T-helper 2 cell treated with Interferon-gamma antibody and Interleukin-4, amounts not matched to agents 5 μg/mL and 100 μg/mL, for 36 hours (primary cell): Measurements from ENCODE around the gene LCE5A.
A peak's percentile ranks its signal among the peaks of the same experiment; 100 is the strongest.
"Not testable (repeated sequence)": the region's sequence is repeated elsewhere in the genome, so short reads cannot be mapped to it uniquely, and the experiment has no call there.

Experiments
- DNase-seq: peaks from one replicate; pipeline ENCODE4 v3.0.0; 2021; ENCODE audit warnings: low spot score
- H3K27ac Mint-ChIP-seq: one replicate; pipeline ENCODE4 v1.8.0; 2021; ENCODE audit warnings: mild to moderate bottlenecking, mixed read lengths
- H3K27me3 Mint-ChIP-seq: one replicate; pipeline ENCODE4 v1.8.0; 2021; ENCODE audit warnings: low read depth, mixed read lengths
- H3K36me3 Mint-ChIP-seq: one replicate; pipeline ENCODE4 v1.8.0; 2021; ENCODE audit warnings: low read depth, mixed read lengths
- H3K4me1 Mint-ChIP-seq: one replicate; pipeline ENCODE4 v1.8.0; 2021; ENCODE audit warnings: low read depth, mixed read lengths
- H3K4me3 Mint-ChIP-seq: one replicate; pipeline ENCODE4 v1.8.0; 2022; ENCODE audit warnings: mild to moderate bottlenecking, moderate library complexity, mixed read lengths
- H3K9me3 Mint-ChIP-seq: one replicate; pipeline ENCODE4 v1.8.0; 2021; ENCODE audit warnings: mixed read lengths

LCE5A gene, protein sequence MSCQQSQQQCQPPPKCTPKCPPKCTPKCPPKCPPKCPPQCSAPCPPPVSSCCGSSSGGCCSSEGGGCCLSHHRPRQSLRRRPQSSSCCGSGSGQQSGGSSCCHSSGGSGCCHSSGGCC

GRCh38 chr1:152510503-152510902 is at the start of gene LCE5A:
Gene LCE5A (plus strand): TSS chr1:152510803. CDS start chr1:152511535, 732 bp downstream.
- Mint-ChIP-seq H3K36me3 (no peaks in the 10 kb centered on the region), H3K9me3 (no peaks in the 10 kb centered on the region), H3K4me3 (no peak within 1 kb of the TSS), H3K4me1 (no peaks in the 10 kb centered on the region), H3K27me3 (peaks cover 34% of the 10 kb centered on the region), H3K27ac (no peak within 1 kb of the TSS)
- no peak for DNase-seq

DNA sequence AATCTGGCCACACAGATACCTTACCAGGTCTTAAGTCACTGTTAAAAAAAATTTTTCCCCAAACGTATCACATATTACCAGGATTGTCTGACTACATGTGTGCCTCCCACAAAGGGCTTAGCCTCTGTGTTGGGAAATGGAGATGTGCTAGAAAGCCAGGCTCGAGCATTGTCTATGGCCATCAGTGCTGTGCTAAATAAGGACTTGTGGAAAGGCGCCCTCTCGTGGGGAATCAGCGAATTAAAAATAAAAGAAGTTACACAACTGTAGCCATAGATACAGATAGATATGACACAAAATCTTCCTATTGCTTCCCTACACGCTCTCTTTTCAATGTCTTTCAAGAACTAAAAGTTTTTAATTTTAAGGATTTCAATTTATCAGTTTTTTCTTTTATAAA is 49.1 kb upstream of the LCE5A start:
- Mint-ChIP-seq H3K9me3 (peaks cover 5% of the 10 kb centered on the region), H3K36me3 (no peaks in the 10 kb centered on the region), H3K27me3 (peaks cover 11% of the 10 kb centered on the region), H3K27ac (no peak overlapping the region), H3K4me3 (peak overlapping the region; percentile 56), H3K4me1 (peaks cover 23% of the 10 kb centered on the region)
- peak; percentile 25 for DNase-seq

GRCh38 chr1:152462636-152463035 is 48.0 kb upstream of the LCE5A start:
- Mint-ChIP-seq H3K27me3 (peaks cover 14% of the 10 kb centered on the region), H3K4me3 (no peak overlapping the region), H3K9me3 (peaks cover 5% of the 10 kb centered on the region), H3K27ac (no peak overlapping the region), H3K4me1 (peaks cover 23% of the 10 kb centered on the region), H3K36me3 (no peaks in the 10 kb centered on the region)
- DNase-seq = no peak

DNA sequence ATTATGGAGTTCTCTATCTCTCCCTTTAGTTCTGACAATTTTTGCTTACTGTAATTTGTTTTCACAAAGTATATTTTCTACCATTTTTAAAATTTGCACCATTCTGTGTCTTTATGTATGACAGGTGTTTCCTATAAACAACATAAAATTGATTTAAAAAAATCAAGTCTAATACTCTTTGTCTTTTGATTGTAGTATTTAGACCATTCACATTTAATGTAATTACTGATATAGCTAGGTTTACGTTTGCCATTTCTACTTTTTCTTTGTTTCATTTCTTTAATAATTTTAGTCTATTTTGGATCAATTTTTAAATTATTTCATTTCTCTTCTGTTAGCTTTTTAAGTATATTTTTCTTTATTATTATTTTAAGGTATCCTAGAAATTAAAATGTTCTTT is 44.4 kb upstream of the LCE5A start:
- Mint-ChIP-seq H3K36me3 (no peaks in the 10 kb centered on the region), H3K4me3 (no peak overlapping the region), H3K27me3 (peaks cover 23% of the 10 kb centered on the region), H3K9me3 (peaks cover 5% of the 10 kb centered on the region), H3K4me1 (peaks cover 3% of the 10 kb centered on the region), H3K27ac (no peak overlapping the region)
- DNase-seq = no peak

DNA sequence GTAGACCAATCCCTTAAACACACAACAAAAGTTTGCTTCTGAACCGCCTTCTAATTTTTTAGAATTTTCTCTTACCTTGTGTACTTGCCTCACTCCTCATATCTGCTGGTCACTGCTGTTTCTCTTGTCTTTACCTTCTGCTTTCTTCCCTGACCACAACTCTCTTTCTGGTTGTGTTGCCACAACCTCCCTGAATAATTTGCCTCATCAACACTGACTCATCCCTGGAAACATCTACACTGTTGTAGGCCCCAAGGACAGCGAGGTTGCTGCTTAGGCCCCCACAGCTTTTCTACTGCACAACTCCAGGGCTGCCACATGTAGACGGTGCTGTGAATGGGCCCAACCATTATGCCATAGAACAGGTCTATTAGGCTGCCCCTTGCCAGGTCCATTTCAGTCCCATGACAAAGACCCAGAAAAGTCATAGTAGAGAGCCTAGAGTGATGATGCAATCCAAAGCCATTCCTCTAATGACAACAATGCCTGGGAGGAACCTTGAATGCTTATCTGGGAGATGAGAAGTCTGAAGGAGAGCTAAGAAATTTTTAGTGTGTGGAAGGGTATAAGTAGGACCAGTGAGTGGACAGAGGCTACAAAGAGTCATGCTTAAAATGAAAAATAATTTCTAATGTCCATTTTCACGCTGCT is 36.6 kb upstream of the LCE5A start:
- H3K9me3 Mint-ChIP-seq = peaks cover 49% of the 10 kb centered on the region

GRCh38 chr1:152479792-152480595 is 30.6 kb upstream of the LCE5A start:
- Mint-ChIP-seq H3K27me3 (peaks cover 5% of the 10 kb centered on the region), H3K4me3 (no peak overlapping the region), H3K9me3 (peaks cover 39% of the 10 kb centered on the region), H3K36me3 (no peaks in the 10 kb centered on the region), H3K27ac (no peak overlapping the region), H3K4me1 (peaks cover 6% of the 10 kb centered on the region)
- peak; percentile 21 for DNase-seq

More for the DNA sequence above, 36.6 kb upstream of the LCE5A start:
- DNase-seq = no peak
- Mint-ChIP-seq H3K4me1 (no peaks in the 10 kb centered on the region), H3K27me3 (peaks cover 5% of the 10 kb centered on the region), H3K4me3 (no peak overlapping the region), H3K36me3 (no peaks in the 10 kb centered on the region), H3K27ac (no peak overlapping the region)

DNA sequence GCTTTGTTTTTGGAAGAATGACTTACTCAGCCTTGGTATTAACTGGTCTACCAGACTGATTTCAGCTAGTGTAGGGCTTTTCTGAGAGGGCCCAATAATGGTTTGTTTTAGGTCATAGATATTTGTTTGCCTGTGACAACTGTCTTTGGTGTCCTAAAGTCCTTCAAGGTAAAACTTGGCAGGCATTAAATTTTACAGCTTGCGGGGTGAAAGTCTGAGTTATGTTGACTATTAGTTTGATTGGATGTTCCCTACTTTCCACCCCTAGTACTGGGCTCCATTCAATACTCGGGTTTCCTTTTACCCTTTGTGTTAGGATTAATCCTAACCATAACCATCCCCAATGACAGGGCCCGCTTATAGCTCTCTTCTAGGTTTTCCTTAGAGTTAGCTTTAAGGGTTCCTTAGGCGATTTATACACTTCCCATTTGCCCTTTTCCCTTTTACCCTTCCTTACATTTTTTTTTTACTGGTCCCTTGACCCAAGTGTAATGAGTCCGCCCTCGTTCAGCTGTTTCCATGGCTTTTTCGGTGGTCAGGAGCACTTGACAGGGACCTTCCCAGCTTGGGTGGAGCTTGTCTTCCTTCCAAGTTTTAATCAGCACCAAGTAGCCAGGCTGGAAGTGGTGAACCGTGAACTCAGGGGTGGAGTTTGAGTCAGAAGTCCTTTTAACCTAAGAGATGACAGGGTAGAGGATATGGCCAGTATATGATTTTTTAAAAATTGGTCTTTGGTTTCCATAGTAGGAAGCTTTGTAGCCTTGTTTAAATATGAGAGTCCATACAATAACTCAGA is 28.5 kb upstream of the LCE5A start:
- Mint-ChIP-seq H3K9me3 (peaks cover 19% of the 10 kb centered on the region), H3K4me1 (peaks cover 6% of the 10 kb centered on the region)

DNA sequence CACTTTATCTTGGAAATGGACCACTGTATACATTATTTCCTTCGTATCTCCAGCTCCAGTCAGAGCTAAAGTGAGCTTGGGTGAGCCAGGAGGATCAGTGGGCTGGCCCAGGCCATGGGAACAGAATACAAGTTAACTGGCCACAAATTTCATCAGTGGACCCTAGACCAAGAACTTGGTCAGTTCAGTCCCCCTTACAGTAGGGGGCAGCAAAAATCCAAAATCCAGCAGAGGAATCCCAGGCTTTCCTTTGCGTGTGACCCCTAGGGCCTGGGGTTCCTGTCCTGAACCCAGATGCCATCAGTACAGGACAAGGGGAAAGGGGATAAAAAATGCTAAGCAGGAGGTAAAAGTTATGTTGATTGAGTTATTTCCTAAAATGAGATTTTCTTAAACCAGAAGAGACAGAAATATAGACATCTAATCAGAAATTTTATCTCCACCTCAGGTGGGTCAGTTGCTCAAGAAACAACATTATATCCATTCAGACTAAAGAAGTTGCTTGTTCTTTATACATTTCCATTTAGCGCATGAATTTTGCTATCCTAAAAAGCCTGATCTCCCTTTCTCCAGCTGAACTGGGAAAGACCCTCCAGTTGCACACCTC is 24.1 kb upstream of the LCE5A start:
- H3K4me1 Mint-ChIP-seq = peaks cover 4% of the 10 kb centered on the region

More for the DNA sequence above, 28.5 kb upstream of the LCE5A start:
- Mint-ChIP-seq H3K36me3 (no peaks in the 10 kb centered on the region), H3K27ac (no peak overlapping the region), H3K27me3 (peaks cover 5% of the 10 kb centered on the region), H3K4me3 (no peak overlapping the region)
- no peak for DNase-seq

DNA sequence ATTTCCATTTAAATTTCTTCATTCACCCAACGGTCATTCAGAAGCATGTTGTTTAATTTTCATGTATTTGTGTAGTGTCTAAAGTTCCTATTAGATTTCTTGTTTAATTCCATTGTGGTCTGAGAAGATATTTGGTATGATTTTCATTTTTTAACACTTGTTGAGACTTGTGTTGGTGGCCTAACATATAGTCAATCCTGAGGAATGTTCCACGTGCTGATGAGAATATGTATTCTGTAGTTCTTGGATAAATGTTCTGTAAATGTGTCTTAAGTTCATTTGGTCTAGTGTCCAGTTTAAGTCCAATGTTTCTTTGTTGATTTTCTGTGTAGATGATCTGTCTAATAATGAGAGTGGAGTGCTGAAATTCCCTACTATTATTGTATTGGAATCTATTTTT is 22.7 kb upstream of the LCE5A start:
- peaks cover 4% of the 10 kb centered on the region for H3K4me1 Mint-ChIP-seq
- H3K4me3 Mint-ChIP-seq = no peak overlapping the region
- H3K27me3 Mint-ChIP-seq = peaks cover 5% of the 10 kb centered on the region
- DNase-seq = no peak
- H3K36me3 Mint-ChIP-seq = no peaks in the 10 kb centered on the region
- no peak overlapping the region for H3K27ac Mint-ChIP-seq
- H3K9me3 Mint-ChIP-seq = no peaks in the 10 kb centered on the region

More for the DNA sequence above, 24.1 kb upstream of the LCE5A start:
- Mint-ChIP-seq H3K36me3 (no peaks in the 10 kb centered on the region), H3K9me3 (no peaks in the 10 kb centered on the region), H3K27me3 (peaks cover 5% of the 10 kb centered on the region), H3K27ac (no peak overlapping the region), H3K4me3 (no peak overlapping the region)
- DNase-seq = no peak

GRCh38 chr1:152491537-152491936 is 19.1 kb upstream of the LCE5A start:
- H3K27me3 Mint-ChIP-seq, H3K36me3 Mint-ChIP-seq, DNase-seq, H3K27ac Mint-ChIP-seq, H3K9me3 Mint-ChIP-seq, H3K4me3 Mint-ChIP-seq, H3K4me1 Mint-ChIP-seq: not testable (repeated sequence)

- H3K27me3 Mint-ChIP-seq = peaks cover 2% of the 10 kb centered on the region
- H3K36me3 Mint-ChIP-seq = no peaks in the 10 kb centered on the region
- no peaks in the 10 kb centered on the region for H3K4me1 Mint-ChIP-seq
- DNase-seq = peak; percentile 10
- H3K9me3 Mint-ChIP-seq = no peaks in the 10 kb centered on the region
- H3K4me3 Mint-ChIP-seq = no peak overlapping the region
- H3K27ac Mint-ChIP-seq = no peak overlapping the region
These were observed 15.4 kb upstream of the LCE5A start for GRCh38 chr1:152495066-152495675.

DNA sequence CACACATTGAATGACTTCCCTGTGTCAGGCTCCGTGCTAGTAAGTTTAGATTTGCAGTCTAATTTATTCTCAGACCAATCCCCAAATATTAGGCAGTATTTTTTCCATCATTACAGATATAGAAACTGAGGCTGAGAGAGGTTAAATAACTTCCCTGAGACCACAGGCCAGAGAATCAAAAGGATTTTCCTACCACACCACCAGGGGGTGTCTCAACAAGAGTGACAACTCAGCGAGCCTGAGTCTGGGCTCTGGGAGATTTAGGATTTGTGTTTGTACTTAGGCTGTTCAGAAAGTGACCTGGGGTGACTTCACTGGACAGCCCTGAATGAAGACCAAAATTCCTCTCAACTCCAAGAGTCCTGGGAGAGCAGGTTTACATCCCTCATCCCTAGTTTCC is 13.3 kb upstream of the LCE5A start:
- H3K9me3 Mint-ChIP-seq = no peaks in the 10 kb centered on the region
- H3K4me3 Mint-ChIP-seq = no peak overlapping the region
- no peaks in the 10 kb centered on the region for H3K36me3 Mint-ChIP-seq
- H3K4me1 Mint-ChIP-seq = no peaks in the 10 kb centered on the region
- H3K27me3 Mint-ChIP-seq = peaks cover 3% of the 10 kb centered on the region
- no peak for DNase-seq
- no peak overlapping the region for H3K27ac Mint-ChIP-seq

- no peaks in the 10 kb centered on the region for H3K9me3 Mint-ChIP-seq
- no peaks in the 10 kb centered on the region for H3K4me1 Mint-ChIP-seq
- H3K27me3 Mint-ChIP-seq = peaks cover 3% of the 10 kb centered on the region
- no peak overlapping the region for H3K4me3 Mint-ChIP-seq
- H3K27ac Mint-ChIP-seq = no peak overlapping the region
- no peak for DNase-seq
- no peaks in the 10 kb centered on the region for H3K36me3 Mint-ChIP-seq
These were observed 8.9 kb upstream of the LCE5A start for GRCh38 chr1:152501704-152502103.
